H54 (cell line): ENCODE measurements around the gene ZBTB7B.

Source experiments
- DNase-seq: peaks from one replicate; pipeline ENCODE4 v3.0.0; 2011; ENCODE audit warnings: low spot score, mixed read lengths; ENCODE audit not compliant: insufficient read length
- FAIRE-seq: peaks from 3 replicates; lab custom pipeline; 2011; peaks lifted over from hg19 to GRCh38; lab: Jason Lieb, UNC
- POLR2A ChIP-seq: IDR thresholded peaks from 2 replicates; pipeline ENCODE4 v1.6.1; 2011; ENCODE audit warnings: low read depth, mild to moderate bottlenecking, low read length

The ZBTB7B gene

DNA sequence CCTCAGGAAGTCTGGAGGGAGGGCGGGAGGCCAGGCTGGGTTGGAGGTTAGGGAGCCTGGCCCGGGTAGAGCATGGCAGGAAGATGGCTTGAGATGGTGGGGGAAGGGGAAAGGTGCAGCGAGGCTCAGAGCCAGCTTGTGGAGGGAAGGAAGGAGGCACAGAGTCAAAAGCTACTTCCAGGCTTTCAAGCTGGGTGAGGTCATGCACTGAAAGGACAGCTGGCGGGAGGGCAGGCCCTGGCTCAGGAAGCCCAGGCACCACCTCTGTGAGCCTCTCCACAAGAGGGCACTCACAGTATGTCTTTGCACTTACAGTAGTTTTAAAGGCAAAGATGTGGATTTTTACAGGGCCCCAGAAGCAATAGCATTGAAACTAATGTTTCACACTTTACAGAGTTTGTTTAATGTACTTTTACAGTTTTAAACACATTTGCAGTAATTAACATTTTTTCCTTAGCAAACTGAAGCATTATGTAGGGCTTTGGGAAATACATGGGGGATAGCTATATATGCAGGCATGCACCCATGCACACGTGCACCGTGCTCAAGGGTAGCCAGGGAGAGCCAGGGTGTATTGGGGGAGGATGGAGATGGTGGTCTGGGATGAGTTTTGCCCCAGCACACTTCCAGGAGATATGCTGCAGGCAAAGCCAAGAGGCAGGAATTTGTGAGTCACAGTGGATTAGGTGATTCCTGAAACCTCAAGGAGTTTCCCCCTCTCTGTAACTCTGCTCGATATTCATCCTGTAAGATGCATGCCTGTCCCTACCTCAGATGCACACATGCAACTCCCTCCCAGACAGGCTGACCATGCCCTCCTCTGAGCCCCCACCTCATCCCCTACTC is 42.4 kb downstream of the ZBTB7B start:
- TF ChIP-seq POLR2A, result no peak
- peak; percentile 90 for DNase-seq
- no peak for FAIRE-seq

DNA sequence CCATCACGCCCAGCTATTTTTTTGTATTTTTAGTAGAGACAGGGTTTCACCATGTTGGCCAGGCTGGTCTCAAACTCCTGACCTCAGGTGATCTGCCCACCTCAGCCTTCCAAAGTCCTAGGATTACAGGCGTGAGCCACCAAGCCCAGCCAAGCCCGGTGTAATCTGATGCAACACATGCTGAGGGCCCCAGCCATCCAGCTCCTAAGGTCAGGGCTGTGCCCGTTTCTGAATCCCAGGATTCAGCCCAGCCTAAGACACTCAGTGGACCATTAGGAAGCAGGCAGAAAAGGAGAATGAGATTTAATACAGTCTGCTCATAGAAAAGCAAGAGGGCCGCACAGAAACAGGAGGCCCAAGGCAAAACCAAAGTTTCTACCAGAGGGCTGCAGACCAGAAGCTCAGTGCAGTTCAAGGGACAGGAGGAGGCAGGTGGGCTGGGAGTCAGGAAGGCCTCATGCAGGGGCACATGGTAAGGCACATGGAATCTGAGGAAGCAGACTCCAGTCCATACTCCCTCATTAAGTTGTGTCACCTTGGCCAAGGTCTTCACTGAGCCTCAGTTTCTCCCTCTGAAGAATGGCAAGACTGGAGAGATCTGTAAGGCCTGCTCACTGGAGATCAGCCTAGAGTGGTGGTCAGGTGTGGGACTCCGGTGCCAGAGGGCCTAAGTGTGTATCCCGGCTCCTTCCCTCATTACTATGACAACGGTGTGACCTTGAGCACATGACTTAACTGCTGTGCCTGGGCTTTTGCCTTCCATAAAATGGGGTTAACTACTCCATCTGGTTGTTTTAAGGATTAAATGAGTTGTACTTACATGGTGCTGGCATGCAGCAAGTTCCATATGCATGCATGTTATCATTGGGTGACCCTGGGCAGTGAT is 46.1 kb downstream of the ZBTB7B start:
- no peak for TF ChIP-seq POLR2A
- DNase-seq (no peak), FAIRE-seq (no peak)

DNA sequence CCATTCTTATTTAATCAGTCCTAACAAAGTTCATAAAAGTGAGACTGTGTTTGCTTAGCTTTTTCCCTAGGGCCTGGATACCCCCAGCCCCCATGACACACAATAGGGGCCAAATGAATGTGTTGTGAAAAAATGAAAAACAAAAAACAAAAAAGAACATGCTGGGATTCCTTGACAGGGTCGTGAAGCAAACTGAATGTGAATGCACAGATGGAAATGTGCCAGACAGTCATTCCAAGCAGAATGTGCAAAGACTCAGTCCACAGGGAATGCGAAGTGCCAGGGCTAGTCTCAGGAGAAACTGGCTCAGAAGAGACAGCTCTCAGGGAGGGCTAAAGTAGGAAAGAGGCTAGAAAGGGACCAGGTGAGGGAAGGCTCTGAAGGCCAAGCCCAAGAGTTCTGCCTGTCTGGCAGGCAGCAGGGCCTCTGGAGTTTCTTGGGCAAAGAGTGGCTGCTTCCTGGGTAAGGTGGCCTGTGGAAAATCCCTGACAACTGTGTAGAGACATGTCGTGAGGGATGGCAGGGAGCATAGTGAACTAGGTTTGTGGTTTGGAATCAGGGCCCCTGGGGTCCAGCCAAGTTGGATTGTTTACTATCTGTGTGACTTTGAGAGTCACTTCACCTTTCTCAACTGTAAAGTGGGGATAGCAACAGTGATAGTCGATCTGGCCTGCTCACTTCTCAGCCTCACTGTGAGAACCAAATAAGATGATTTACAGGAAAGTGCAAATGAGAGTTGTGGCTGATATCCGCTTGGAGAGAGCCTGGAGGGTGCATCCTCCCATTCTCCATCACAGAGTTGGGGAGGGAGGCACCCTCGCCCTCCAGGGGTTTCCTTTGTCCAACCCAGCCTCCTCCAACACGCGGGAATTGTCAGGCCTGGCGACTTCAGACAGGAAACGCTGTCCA is 47.3 kb downstream of the ZBTB7B start:
- TF ChIP-seq POLR2A, result no peak
- FAIRE-seq (no peak), DNase-seq (peak; percentile 67)

DNA sequence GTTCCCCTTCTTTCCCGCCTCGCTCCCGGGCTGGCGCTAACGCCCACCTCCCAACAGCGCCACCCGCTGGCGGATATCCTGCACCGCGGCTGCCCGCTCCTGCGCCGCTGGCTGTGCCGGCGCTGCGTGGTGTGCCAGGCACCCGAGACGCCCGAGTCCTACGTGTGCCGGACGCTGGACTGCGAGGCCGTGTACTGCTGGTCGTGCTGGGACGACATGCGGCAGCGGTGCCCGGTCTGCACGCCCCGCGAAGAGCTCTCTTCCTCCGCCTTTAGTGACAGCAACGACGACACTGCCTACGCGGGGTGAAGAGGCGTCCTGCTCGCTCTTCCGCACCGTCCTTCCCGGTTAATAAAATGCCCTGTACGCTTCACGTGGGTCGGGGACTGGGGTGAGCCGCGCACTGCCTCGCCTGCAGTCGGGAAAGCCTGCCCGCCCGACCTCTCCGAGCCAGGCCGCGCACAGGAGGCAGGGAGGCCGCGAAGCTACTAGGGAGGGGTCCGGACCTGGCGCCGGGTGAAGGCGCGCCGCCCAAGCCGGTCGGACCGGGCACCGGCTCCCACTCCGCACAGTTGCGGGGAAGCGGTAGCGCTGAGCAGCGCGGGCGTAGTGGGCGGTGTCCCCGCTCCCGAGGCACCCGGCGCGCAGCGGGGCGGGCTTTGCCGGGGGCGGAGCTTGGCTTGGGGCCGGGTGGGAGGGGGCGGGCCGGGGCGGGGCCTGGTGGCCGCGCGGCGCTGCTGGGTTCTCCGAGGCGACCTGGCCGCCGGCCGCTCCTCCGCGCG is 48.1 kb downstream of the ZBTB7B start, which contains the start of gene ADAM15:
TSS of gene ADAM15 (plus strand) at position 757 of the 782 bp plus-strand sequence. CDS start 71 bp downstream, outside the sequence.
- DNase-seq (peak; percentile 94), FAIRE-seq (no peak)
- peak; percentile 81 for TF ChIP-seq POLR2A

DNA sequence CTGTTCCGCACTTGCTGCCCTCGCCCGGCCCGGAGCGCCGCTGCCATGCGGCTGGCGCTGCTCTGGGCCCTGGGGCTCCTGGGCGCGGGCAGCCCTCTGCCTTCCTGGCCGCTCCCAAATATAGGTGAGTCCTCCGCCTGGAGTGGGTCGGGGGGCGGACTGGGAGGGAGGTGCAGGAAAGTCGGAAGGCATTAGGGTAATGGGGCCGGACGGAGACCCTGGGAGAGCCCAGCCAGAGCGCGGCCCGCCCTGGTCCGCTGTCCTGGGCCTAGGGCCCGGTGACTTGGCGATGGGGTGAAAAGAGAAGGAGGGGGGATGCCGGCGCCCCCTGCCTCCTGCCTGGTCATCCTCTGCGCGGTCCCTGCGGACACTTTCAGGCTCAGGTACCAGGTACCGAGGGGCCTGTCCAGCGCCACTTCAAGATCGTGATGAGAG is 48.8 kb downstream of the ZBTB7B start:
- FAIRE-seq (no peak), DNase-seq (no peak)
- no peak for TF ChIP-seq POLR2A

DNA sequence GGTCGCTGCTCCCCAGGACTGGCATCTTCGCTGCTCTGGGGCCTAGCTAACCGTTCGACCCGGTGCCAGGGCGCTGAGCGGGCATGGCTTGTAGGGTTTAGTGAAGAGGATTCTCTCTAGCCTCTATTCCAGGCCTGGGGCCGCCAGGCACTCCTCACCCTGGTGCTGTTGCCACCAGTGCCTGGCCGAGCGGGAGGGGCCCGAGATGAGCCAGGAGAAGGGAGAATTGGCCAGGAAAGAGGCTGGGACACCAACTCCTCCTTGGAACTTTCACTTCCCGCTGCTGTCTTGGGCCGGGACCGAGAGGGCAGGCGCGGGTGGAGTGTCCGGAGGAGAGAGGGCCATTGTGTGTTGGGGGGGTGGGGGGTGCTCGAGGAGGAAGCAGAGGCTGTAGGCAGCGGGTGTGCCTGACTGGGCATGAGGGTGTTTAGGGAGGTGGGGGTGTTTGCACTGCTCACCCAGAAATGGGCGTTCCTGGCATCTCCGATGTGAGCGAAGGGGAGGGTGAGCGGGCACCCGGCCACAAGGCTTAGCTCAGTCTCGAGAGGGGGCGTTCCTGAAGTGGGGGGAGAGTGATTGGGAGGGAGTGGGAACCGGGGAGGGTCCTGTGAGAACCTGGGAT is 49.3 kb downstream of the ZBTB7B start:
- no peak for FAIRE-seq
- peak; percentile 71 for DNase-seq
- TF ChIP-seq POLR2A, result no peak

DNA sequence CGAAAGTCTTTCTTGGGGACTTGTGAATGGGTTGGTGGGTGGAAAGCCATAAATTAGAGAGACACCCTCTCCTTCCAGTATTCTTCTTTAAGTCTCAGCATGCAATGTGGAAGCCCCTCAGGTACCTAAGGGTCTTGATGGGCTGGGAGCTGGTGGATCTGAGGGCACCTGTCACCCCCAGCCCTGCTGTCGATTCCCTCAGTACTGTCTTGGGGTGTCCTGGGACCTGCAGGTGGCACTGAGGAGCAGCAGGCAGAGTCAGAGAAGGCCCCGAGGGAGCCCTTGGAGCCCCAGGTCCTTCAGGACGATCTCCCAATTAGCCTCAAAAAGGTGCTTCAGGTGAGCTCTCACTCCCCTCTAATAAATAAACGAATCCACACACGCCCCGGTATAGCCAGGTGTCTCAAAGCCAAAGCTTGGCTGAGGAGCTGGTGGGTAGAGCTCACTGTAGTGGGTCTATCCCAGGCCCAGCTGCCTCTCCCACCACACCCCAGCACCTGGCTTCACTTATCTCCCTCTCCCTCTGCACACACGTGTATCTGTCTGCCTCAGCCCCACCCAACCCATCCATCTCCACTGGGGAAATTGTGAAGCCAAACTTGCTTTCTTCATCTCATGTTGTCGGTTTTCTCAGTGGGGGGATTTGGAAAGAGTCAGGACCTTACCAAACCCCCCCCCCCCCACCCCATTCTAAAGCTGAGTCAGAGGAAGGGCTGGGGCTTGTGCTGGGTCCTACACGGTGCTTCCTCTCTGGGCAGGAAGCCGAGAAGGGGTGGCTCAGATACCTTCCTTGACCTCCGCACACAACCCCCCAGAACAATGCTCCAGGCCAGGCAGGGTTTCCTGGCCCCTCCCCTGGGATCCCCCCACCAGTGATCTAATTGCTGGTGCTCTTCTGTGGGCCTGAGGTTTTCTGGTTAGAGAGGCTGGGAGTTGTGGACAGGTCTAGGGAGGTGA is 50.1 kb downstream of the ZBTB7B start:
- FAIRE-seq (no peak), DNase-seq (no peak)
- TF ChIP-seq POLR2A, result no peak

DNA sequence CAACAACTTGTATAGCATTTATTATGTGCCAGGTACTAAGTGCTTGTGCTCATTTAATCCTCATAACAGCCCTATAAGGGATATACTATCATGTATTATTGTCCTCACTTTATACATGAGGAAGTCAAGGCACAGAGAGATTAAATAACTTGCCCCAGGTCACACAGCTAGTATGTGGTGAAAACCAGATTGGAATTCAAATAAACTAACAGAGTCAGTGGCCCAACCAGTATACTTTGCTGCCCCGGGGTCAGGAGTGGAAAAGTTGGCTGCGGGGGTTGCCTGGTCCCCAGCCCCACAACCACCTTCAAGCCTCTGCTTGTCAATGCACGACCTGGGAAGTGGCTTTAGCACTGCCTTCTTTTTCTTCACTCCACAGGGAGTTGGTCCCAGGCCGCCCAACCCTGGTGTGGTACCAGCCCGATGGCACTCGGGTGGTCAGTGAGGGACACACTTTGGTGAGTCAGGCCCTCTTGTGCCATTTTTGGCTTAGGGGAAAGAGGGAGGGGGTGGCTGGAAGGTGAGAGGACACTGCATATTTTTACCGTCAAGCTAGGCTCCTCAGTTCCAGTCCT is 51.0 kb downstream of the ZBTB7B start:
- TF ChIP-seq POLR2A, result no peak
- FAIRE-seq (no peak), DNase-seq (no peak)

DNA sequence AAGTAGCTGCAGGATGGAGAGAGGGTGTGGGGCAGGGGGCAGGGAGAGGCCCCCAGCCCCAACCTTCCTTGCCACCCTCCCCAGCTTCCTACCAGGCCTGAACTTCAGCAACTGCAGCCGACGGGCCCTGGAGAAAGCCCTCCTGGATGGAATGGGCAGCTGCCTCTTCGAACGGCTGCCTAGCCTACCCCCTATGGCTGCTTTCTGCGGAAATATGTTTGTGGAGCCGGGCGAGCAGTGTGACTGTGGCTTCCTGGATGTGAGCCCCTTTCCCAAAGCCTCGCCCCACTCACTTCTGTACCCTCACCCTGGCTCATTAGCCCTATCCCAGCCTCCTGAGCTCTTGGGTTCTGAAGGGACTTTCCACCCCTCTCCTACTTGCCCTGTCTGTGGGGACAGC is 54.5 kb downstream of the ZBTB7B start:
- no peak for TF ChIP-seq POLR2A
- no peak for FAIRE-seq
- DNase-seq, result no peak

DNA sequence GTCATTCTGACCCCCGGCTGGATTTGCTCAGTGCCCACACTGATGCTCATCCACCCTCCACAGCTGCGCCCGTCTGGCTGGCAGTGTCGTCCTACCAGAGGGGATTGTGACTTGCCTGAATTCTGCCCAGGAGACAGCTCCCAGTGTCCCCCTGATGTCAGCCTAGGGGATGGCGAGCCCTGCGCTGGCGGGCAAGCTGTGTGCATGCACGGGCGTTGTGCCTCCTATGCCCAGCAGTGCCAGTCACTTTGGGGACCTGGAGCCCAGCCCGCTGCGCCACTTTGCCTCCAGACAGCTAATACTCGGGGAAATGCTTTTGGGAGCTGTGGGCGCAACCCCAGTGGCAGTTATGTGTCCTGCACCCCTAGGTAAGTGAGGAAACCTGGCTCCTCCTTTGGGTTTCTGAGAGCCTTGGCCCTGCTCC is 55.2 kb downstream of the ZBTB7B start:
- TF ChIP-seq POLR2A, result no peak
- no peak for FAIRE-seq
- DNase-seq, result no peak

DNA sequence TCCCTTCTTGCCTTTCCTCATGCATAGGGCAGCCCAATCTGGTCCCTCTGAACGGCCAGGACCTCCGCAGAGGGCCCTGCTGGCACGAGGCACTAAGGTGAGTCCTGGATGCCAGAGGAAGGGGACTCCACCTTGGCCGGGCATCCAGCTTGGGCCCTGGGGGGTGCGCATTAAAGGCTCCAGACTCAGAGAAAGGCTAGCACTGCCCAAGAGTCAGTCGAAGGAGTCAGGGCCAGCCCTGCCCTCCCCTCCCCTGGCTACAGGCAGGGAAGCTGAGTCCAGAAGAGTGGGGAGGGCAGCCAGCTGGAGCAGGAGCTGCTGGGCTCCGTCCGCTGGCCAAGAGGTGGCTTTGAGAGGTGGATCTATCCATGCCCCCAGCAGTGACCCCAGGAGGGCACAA is 58.1 kb downstream of the ZBTB7B start:
- TF ChIP-seq POLR2A, result no peak
- DNase-seq, result no peak
- no peak for FAIRE-seq
